Endothelial cell of umbilical vein (primary cell): Measurements from ENCODE around the gene DSG1. TPM values are rescaled to one million over a fixed set of nuclear protein-coding genes. Genes with fewer than 3 reads are reported as not detected.

Experiments used
- BruUV-seq: library from RNA; stranded (reverse); fragments of 400-500 nt; replicated peaks from 2 replicates; lab custom pipeline; 2021; lab: Mats Ljungman, UMichigan
- CTCF ChIA-PET: fragments of 300-600, 350-600 bp; sonication (Branson Sonifier 250); formaldehyde crosslinking; loops from one replicate; lab custom pipeline; 2021; ENCODE audit warnings: antibody characterized with exemption, inconsistent platforms; lab: Charles Lee
- POLR2A ChIA-PET: fragments of 300-600, 350-600 bp; sonication (Branson Sonifier 250); formaldehyde crosslinking; loops from one replicate; lab custom pipeline; 2021; ENCODE audit warnings: antibody characterized with exemption, inconsistent platforms; lab: Charles Lee
- DNase-seq: peaks from one replicate; pipeline ENCODE4 v3.0.0-alpha.2; 2011; ENCODE audit warnings: low read depth, low spot score
- FAIRE-seq: peaks from 2 replicates; lab custom pipeline; 2011; peaks lifted over from hg19 to GRCh38; lab: Jason Lieb, UNC
- H2AFZ ChIP-seq: 2 replicates; pipeline ENCODE4 v1.6.0; 2012; ENCODE audit warnings: low read depth, low read length, control low read depth, inconsistent platforms
- H3K27ac ChIP-seq: 2 replicates; pipeline ENCODE4 v1.5.1; 2011; ENCODE audit warnings: low read depth, mild to moderate bottlenecking, control low read depth, low read length, moderate library complexity; ENCODE audit not compliant: insufficient read depth
- H3K27me3 ChIP-seq, 2 experiments: 2 replicates each; pipeline versions ENCODE4 v1.6.0 to v1.6.1; 2011; ENCODE audit warnings: low read length in 2 of 2, mixed read lengths in 1 of 2; ENCODE audit not compliant: control insufficient read depth in 2 of 2, insufficient read depth in 2 of 2
- H3K36me3 ChIP-seq, 2 experiments: 2 replicates in 1 of 2; 3 replicates in 1 of 2; pipeline ENCODE4 v1.5.1; 2011; ENCODE audit warnings: low read length in 2 of 2, mild to moderate bottlenecking in 1 of 2, moderate library complexity in 1 of 2; ENCODE audit not compliant: control insufficient read depth in 2 of 2, insufficient read depth in 2 of 2; ENCODE audit errors: extremely low read depth in 1 of 2
- H3K4me1 ChIP-seq: 3 replicates; pipeline ENCODE4 v1.5.1; 2011; ENCODE audit warnings: mild to moderate bottlenecking, low read length; ENCODE audit not compliant: control insufficient read depth, insufficient read depth; ENCODE audit errors: extremely low read depth
- H3K4me2 ChIP-seq: 2 replicates; pipeline ENCODE4 v1.6.1; 2011; ENCODE audit warnings: low read length, control low read depth, mixed read lengths; ENCODE audit not compliant: insufficient read depth
- H3K4me3 ChIP-seq, 3 experiments: fragments of 200-600 bp in 1 of 3; sonication (generic), shearing (Covaris generic) in 1 of 3; replicated peaks in 1 of 3; 2 replicates each; pipeline ENCODE4 v1.5.1; 2011 to 2016; ENCODE audit warnings: control low read depth in 3 of 3, low read length in 3 of 3, mild to moderate bottlenecking in 2 of 3, inconsistent platforms in 1 of 3, low read depth in 1 of 3, moderate library complexity in 1 of 3; ENCODE audit not compliant: insufficient read depth in 1 of 3
- H3K79me2 ChIP-seq: 2 replicates; pipeline ENCODE4 v1.6.0; 2012; ENCODE audit warnings: low read length, inconsistent platforms; ENCODE audit not compliant: control insufficient read depth, insufficient read depth
- H3K9ac ChIP-seq: replicated peaks from 2 replicates; pipeline ENCODE3; 2011; ENCODE audit warnings: low read length, control low read depth; ENCODE audit not compliant: insufficient read depth; ENCODE audit errors: extremely low read depth
- H3K9me1 ChIP-seq: replicated peaks from 3 replicates; pipeline ENCODE4 v1.6.0; 2011; ENCODE audit warnings: mild to moderate bottlenecking, low read length; ENCODE audit not compliant: control insufficient read depth, insufficient read depth; ENCODE audit errors: extremely low read depth
- H3K9me3 ChIP-seq: replicated peaks from 2 replicates; pipeline ENCODE4 v1.5.1; 2012; ENCODE audit warnings: low read length, inconsistent platforms; ENCODE audit not compliant: control insufficient read depth, insufficient read depth
- H4K20me1 ChIP-seq: replicated peaks from 2 replicates; pipeline ENCODE3; 2011; ENCODE audit warnings: mild to moderate bottlenecking, low read length; ENCODE audit not compliant: control insufficient read depth, insufficient read depth; ENCODE audit errors: extremely low read depth
- EZH2 ChIP-seq: IDR thresholded peaks from 2 replicates; pipeline ENCODE4 v1.6.1; 2012; ENCODE audit warnings: borderline replicate concordance, low read depth, mild to moderate bottlenecking, moderate library complexity, low read length, inconsistent platforms; ENCODE audit not compliant: severe bottlenecking
- FOS ChIP-seq: IDR thresholded peaks from 2 replicates; pipeline ENCODE4 v1.6.1; 2011; ENCODE audit warnings: mild to moderate bottlenecking, low read length, moderate library complexity, borderline replicate concordance; ENCODE audit not compliant: insufficient read depth
- GATA2 ChIP-seq: IDR thresholded peaks from 2 replicates; pipeline ENCODE4 v1.7.0; 2011; ENCODE audit warnings: low read depth, mild to moderate bottlenecking, moderate library complexity, mixed read lengths, low read length; ENCODE audit not compliant: insufficient read length, insufficient read depth
- JUN ChIP-seq: IDR thresholded peaks from 2 replicates; pipeline ENCODE4 v1.6.1; 2011; ENCODE audit warnings: borderline replicate concordance, low read depth; ENCODE audit not compliant: insufficient read length, insufficient read depth
- MYC ChIP-seq: IDR thresholded peaks from one replicate; pipeline ENCODE4 v1.6.1; 2011; ENCODE audit warnings: mild to moderate bottlenecking, low read depth, low read length
- POLR2A ChIP-seq: IDR thresholded peaks from 2 replicates; pipeline ENCODE4 v1.6.1; 2012; ENCODE audit warnings: low read depth, mild to moderate bottlenecking, control low read depth, low read length
- POLR2AphosphoS5 ChIP-seq: IDR thresholded peaks from 2 replicates; pipeline ENCODE4 v1.6.1; 2012; ENCODE audit warnings: low read depth, mild to moderate bottlenecking, control low read depth, low read length, moderate library complexity; ENCODE audit not compliant: insufficient read depth
- dilution Hi-C: fragments of 300-500 bp; cut with MboI; formaldehyde crosslinking; loops from one replicate; pipeline ENCODE4 v1.15.0; 2019; ENCODE audit warnings: low sequenced_read_pairs; ENCODE audit not compliant: extremely low pct_ligation_motif_present
- intact Hi-C: fragments of 100-400 bp; cut with micrococcal nuclease; formaldehyde crosslinking; loops from one replicate; pipeline ENCODE4 v1.10.0; 2022
- polyA plus RNA-seq, 4 experiments: library from polyadenylated mRNA; depleted of rRNA in 3 of 4; stranded (reverse) in 3 of 4; unstranded in 1 of 4; fragments of >200 nt; gene quantifications; 2 replicates each; pipeline versions ENCODE4 v1.2.1 to v1.2.3, GENCODE V29; 2011 to 2012; ENCODE audit warnings: missing spikeins in 1 of 4
- total RNA-seq: library from RNA; stranded (reverse); gene quantifications from 2 replicates; pipeline ENCODE4 v1.2.3, GENCODE V29; 2021
- TF ChIP-seq, protein P1 (sequence below): IDR thresholded peaks from 2 replicates; pipeline ENCODE4 v1.6.1; 2011; ENCODE audit not compliant: insufficient read depth, insufficient read length
- TF ChIP-seq, protein P2 (sequence below), 2 donors: IDR thresholded peaks; 1 replicate in 1 of 2; 2 replicates in 1 of 2; pipeline ENCODE4 v1.5.1; 2011; ENCODE audit warnings: low read length in 2 of 2, mild to moderate bottlenecking in 2 of 2, moderate library complexity in 2 of 2, control low read depth in 1 of 2, inconsistent platforms in 1 of 2, low read depth in 1 of 2; ENCODE audit not compliant: insufficient read depth in 1 of 2; ENCODE audit errors: extremely low read depth in 1 of 2

Gene DSG1
- total and polyA plus RNA-seq, 2 donors (not counting 3 experiments of a cell fraction or from before 2014, with no cell fraction given): not detected

DNA sequence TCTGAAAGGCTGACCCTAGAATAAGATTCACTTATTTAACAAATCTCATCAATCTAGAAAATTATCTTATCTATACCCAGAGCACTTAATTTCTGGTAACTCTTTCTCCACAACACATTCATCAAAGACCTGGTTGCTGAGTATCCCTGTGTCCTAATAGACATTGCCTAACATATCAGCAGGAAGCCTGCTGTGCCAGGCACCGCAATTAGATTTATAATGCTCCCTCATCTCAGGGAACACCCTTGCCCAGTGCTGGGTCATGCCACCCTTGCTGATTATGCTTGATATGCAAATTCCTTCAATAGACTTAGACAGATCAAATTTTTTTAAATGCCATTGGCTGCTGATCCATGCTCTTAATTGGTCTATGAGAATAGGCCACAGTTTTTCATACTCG is 3.8 kb downstream of the DSG1 start:
- Histone ChIP-seq H3K9ac (no peak overlapping the region), H3K36me3 (no peaks in the 10 kb centered on the region), H3K4me1 (no peaks in the 10 kb centered on the region), H3K4me3 (no peak overlapping the region), H3K79me2 (no peaks in the 10 kb centered on the region), H4K20me1 (no peaks in the 10 kb centered on the region), H3K4me2 (no peak overlapping the region), H2AFZ (no peak overlapping the region), H3K27ac (no peak overlapping the region), H3K9me3 (no peaks in the 10 kb centered on the region), H3K27me3 (no peaks in the 10 kb centered on the region), H3K9me1 (no peaks in the 10 kb centered on the region)
- intact Hi-C loops: no loop called here
- BruUV-seq: no TSS peak
- FAIRE-seq: no peak
- no peak for DNase-seq
- ChIA-PET CTCF (no interaction called here), POLR2A (no interaction called here)
- dilution Hi-C loops: no loop called here
- TF ChIP-seq POLR2AphosphoS5: no peak
- TF ChIP-seq MYC: no peak
- no peak for TF ChIP-seq JUN
- no peak for TF ChIP-seq EZH2
- TF ChIP-seq, protein P1, sequence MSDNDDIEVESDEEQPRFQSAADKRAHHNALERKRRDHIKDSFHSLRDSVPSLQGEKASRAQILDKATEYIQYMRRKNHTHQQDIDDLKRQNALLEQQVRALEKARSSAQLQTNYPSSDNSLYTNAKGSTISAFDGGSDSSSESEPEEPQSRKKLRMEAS: no peak
- TF ChIP-seq GATA2: no peak
- TF ChIP-seq, protein P2, sequence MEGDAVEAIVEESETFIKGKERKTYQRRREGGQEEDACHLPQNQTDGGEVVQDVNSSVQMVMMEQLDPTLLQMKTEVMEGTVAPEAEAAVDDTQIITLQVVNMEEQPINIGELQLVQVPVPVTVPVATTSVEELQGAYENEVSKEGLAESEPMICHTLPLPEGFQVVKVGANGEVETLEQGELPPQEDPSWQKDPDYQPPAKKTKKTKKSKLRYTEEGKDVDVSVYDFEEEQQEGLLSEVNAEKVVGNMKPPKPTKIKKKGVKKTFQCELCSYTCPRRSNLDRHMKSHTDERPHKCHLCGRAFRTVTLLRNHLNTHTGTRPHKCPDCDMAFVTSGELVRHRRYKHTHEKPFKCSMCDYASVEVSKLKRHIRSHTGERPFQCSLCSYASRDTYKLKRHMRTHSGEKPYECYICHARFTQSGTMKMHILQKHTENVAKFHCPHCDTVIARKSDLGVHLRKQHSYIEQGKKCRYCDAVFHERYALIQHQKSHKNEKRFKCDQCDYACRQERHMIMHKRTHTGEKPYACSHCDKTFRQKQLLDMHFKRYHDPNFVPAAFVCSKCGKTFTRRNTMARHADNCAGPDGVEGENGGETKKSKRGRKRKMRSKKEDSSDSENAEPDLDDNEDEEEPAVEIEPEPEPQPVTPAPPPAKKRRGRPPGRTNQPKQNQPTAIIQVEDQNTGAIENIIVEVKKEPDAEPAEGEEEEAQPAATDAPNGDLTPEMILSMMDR (IDR thresholded peaks at IDR 0.05; ENCODE audit: extremely low read depth in 1 of 2, insufficient read depth in 1 of 2, low read depth in 1 of 2, low read length in 2 of 2): no peak
- no peak for TF ChIP-seq FOS
- no peak for TF ChIP-seq POLR2A
